ENCODE results near the gene OR1L6.

- TF ChIP-seq POLR2A (IDR thresholded peaks at IDR 0.05; ENCODE audit: extremely low read depth, insufficient read length) = no peak
- no peak for TF ChIP-seq CTCF (IDR thresholded peaks at IDR 0.05; ENCODE audit: low read depth, low read length)
- TF ChIP-seq MYC (IDR thresholded peaks at IDR 0.05; ENCODE audit: low read depth, low read length) = no peak
These were observed 37.9 kb downstream of the OR1L6 start for GRCh38 chr9:122780026-122780425.
